ENCODE data around the gene PTPRG.

PTPRG gene

DNA sequence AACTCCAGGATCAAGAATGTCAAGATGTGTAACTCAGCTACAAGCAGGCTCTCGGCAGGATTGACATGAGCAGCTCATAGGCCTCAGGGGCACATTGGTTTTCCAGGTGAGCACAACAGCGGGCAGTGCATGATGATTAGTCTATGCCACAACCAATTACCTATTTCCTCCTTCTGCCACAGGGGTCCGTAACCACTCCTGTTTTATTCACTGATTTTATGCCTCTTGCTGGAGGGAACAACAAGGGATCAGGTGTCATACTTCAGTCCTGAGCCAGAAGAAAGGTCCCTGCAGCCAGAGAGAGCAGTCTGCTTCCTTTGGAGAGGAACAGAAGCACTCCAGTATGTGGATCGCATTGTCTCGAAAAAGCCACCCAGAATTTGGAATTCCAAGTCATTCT lies 35.1 kb upstream of the PTPRG start:
- TF ChIP-seq SIN3A (IDR thresholded peaks at IDR 0.05; ENCODE audit: borderline replicate concordance, insufficient read depth, low read length), result no peak
- TF ChIP-seq POLR2AphosphoS5 (IDR thresholded peaks at IDR 0.05; ENCODE audit: low read depth, low read length), result no peak
- no peak for TF ChIP-seq FOXP2 (optimal IDR thresholded peaks at IDR 0.05; ENCODE audit: borderline replicate concordance, extremely low read depth, extremely low read length, insufficient read depth)
- TF ChIP-seq, protein P1, sequence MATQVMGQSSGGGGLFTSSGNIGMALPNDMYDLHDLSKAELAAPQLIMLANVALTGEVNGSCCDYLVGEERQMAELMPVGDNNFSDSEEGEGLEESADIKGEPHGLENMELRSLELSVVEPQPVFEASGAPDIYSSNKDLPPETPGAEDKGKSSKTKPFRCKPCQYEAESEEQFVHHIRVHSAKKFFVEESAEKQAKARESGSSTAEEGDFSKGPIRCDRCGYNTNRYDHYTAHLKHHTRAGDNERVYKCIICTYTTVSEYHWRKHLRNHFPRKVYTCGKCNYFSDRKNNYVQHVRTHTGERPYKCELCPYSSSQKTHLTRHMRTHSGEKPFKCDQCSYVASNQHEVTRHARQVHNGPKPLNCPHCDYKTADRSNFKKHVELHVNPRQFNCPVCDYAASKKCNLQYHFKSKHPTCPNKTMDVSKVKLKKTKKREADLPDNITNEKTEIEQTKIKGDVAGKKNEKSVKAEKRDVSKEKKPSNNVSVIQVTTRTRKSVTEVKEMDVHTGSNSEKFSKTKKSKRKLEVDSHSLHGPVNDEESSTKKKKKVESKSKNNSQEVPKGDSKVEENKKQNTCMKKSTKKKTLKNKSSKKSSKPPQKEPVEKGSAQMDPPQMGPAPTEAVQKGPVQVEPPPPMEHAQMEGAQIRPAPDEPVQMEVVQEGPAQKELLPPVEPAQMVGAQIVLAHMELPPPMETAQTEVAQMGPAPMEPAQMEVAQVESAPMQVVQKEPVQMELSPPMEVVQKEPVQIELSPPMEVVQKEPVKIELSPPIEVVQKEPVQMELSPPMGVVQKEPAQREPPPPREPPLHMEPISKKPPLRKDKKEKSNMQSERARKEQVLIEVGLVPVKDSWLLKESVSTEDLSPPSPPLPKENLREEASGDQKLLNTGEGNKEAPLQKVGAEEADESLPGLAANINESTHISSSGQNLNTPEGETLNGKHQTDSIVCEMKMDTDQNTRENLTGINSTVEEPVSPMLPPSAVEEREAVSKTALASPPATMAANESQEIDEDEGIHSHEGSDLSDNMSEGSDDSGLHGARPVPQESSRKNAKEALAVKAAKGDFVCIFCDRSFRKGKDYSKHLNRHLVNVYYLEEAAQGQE (IDR thresholded peaks at IDR 0.05; ENCODE audit: insufficient read depth in 1 of 2, low read depth in 2 of 2, low read length in 2 of 2), result no peak
- TF ChIP-seq TAF1 (IDR thresholded peaks at IDR 0.05; ENCODE audit: borderline replicate concordance, insufficient read depth, low read length), result no peak

DNA sequence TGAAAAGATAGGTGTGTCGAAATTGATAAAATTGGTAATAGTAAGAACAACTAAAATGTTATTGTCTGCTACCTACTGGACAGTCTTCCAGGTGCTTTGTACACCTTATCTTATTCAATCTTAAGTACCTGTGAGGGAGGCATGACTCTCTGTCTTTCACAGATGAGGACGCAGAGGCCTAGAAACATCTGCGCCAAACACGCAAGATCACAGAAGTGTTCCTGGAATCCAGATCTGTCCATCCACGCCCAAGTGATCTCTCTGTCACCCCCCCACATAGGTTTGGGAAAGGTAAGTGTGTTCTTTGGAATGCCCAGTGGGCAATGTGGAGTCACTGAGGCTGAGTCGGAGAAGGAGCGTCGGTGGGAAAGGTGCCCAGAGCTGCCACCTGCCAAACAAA lies 34.4 kb upstream of the PTPRG start:
- TF ChIP-seq SIN3A (IDR thresholded peaks at IDR 0.05; ENCODE audit: borderline replicate concordance, insufficient read depth, low read length) (no peak), FOXP2 (optimal IDR thresholded peaks at IDR 0.05; ENCODE audit: borderline replicate concordance, extremely low read depth, extremely low read length, insufficient read depth) (no peak)
- TF ChIP-seq, protein P1 (IDR thresholded peaks at IDR 0.05; ENCODE audit: insufficient read depth in 1 of 2, low read depth in 2 of 2, low read length in 2 of 2), result no peak

DNA sequence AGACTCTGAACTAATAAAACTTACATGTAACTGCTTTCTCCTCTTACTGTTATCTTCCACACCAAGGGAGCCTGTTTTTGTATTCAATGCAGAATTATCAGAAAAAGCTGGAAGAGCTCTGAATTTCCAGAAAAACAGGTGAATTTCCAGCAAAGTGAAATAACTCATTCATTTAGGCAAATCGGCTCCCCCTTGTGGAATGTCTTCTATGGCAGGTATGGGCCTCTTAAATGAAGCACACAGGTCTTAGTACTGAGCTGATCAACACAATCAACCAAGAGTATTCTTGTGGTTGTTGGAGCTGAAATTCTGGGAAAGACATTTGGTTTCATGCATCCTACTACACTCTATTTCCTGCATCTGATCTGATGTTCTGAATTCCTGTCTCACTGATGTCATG lies 31.0 kb upstream of the PTPRG start:
- TF ChIP-seq, protein P1 (IDR thresholded peaks at IDR 0.05; ENCODE audit: insufficient read depth in 1 of 2, low read depth in 2 of 2, low read length in 2 of 2), result no peak
- TF ChIP-seq POLR2AphosphoS5 (IDR thresholded peaks at IDR 0.05; ENCODE audit: low read depth, low read length) (no peak), TAF1 (IDR thresholded peaks at IDR 0.05; ENCODE audit: borderline replicate concordance, insufficient read depth, low read length) (no peak), FOXP2 (optimal IDR thresholded peaks at IDR 0.05; ENCODE audit: borderline replicate concordance, extremely low read depth, extremely low read length, insufficient read depth) (no peak), SIN3A (IDR thresholded peaks at IDR 0.05; ENCODE audit: borderline replicate concordance, insufficient read depth, low read length) (no peak)

DNA sequence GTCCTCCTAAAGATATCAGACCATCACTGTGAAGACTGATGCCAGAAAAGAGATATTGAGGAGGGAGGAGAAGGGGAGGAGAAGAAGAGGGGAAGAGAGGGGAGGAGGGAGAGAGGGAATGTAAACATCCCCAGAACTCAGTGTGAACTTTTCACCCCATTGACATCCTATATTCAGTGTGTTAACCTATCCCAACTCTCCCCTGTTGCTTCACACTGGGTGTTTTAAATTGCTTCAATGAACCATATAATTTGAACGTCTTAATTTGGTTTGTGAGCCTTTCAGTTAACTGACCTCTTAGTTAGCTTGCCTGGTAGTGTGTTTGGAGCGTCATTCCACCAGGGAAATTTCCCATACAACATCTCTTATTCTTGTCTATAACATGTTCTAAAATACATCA lies 29.8 kb upstream of the PTPRG start:
- TF ChIP-seq, protein P1 (IDR thresholded peaks at IDR 0.05; ENCODE audit: insufficient read depth in 1 of 2, low read depth in 2 of 2, low read length in 2 of 2), result no peak
- TF ChIP-seq SIN3A (IDR thresholded peaks at IDR 0.05; ENCODE audit: borderline replicate concordance, insufficient read depth, low read length) (no peak), FOXP2 (optimal IDR thresholded peaks at IDR 0.05; ENCODE audit: borderline replicate concordance, extremely low read depth, extremely low read length, insufficient read depth) (no peak), POLR2AphosphoS5 (IDR thresholded peaks at IDR 0.05; ENCODE audit: low read depth, low read length) (no peak), TAF1 (IDR thresholded peaks at IDR 0.05; ENCODE audit: borderline replicate concordance, insufficient read depth, low read length) (no peak)

All from PFSK-1 (cell line).